Measurements from ENCODE around the gene DNAJC1.

DNA sequence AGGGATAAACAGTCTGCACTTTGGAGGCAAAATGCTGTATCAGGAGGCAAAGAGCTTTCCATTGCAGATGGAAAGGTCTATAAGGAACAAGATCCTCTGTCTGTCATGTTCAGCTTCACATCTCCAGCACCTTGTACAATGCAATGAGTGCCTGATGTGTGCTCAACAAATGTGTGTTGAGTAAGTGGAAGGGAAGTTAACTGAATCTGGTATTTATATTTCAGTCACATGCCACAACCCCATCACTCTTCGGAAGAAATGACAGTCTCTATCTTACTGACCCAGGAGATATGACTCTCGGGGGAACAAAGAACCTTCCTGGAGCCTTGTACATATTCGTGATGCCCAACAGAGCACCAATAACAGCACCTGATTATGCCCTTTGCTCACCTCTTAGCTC lies 20.0 kb upstream of the DNAJC1 start:
- TF ChIP-seq, protein P1, sequence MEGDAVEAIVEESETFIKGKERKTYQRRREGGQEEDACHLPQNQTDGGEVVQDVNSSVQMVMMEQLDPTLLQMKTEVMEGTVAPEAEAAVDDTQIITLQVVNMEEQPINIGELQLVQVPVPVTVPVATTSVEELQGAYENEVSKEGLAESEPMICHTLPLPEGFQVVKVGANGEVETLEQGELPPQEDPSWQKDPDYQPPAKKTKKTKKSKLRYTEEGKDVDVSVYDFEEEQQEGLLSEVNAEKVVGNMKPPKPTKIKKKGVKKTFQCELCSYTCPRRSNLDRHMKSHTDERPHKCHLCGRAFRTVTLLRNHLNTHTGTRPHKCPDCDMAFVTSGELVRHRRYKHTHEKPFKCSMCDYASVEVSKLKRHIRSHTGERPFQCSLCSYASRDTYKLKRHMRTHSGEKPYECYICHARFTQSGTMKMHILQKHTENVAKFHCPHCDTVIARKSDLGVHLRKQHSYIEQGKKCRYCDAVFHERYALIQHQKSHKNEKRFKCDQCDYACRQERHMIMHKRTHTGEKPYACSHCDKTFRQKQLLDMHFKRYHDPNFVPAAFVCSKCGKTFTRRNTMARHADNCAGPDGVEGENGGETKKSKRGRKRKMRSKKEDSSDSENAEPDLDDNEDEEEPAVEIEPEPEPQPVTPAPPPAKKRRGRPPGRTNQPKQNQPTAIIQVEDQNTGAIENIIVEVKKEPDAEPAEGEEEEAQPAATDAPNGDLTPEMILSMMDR (IDR thresholded peaks at IDR 0.05): no peak
- no peak for TF ChIP-seq GABPB1 (CRISPR knock-in tag; IDR thresholded peaks at IDR 0.05)
- TF ChIP-seq, protein P2, sequence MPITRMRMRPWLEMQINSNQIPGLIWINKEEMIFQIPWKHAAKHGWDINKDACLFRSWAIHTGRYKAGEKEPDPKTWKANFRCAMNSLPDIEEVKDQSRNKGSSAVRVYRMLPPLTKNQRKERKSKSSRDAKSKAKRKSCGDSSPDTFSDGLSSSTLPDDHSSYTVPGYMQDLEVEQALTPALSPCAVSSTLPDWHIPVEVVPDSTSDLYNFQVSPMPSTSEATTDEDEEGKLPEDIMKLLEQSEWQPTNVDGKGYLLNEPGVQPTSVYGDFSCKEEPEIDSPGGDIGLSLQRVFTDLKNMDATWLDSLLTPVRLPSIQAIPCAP (CRISPR knock-in tag; IDR thresholded peaks at IDR 0.05): no peak

Measured in WTC11 (cell line).